ENCODE data around the gene SAXO1.
"Not testable (repeated sequence)": the region's sequence is repeated elsewhere in the genome, so short reads cannot be mapped to it uniquely, and the experiment has no call there.

Gene SAXO1

DNA sequence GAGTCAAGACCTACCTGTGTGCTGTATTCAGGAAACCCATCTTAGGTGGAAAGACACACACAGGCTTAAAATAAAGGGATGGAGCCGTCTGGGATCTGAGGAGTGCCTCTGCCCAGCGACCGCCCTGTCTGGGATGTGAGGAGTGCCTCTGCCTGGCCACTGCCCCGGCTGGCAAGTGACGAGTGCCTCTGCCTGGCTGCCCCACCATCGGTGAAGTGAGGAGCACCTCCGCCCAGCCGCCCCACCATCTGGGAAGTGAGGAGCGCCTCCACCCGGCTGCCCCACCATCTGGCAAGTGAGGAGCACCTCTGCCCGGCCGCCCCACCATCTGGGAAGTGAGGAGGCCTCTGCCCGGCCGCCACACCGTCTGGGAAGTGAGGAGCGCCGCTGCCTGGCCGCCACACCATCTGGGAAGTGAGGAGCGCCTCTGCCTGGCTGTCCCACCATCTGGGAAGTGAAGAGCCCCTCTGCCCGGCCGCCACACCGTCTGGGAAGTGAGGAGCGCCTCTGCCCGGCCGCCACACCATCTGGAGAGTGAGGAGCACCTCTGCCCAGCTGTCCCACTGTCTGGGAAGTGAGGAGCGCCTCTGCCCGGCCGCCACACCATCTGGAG is 33.7 kb downstream of the SAXO1 start:
- no peak for DNase-seq

DNA sequence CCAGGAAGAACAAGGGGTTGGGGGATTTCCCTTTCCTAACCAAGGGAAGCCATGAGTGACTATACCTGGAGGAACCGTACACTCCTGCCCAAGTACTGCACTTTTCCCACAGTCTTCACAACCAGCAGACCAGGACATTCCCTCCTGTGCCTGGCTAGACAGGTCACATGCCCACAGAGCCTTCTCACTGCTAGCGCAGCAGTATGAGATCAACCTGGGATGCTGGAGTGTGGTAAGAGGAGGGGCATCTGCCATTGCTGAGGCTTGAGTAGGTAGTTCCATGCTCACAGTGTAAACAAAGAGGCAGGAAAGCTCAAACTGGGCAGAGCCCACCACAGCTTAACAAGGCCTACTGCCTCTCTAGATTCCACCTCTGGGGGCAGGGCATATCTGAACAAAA is 35.9 kb downstream of the SAXO1 start:
- no peak for DNase-seq

DNA sequence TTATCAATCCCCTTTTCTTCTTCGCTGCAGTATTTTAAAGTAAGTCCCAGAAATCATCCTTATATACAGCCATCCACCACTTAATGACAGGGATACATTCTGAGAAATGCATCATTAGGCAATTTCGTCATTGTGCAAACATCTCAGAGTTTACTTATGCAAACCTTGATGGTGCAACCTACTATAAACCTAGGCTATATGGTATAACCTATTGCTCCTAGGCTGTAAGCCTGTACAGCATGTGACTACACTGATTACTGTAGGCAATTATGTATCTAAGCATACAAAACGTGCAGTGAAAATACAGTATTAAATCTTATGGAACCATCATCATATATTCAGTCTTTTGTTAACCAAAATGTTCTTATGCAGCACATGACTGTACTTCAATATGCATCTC is 36.8 kb downstream of the SAXO1 start:
- DNase-seq, result no peak

DNA sequence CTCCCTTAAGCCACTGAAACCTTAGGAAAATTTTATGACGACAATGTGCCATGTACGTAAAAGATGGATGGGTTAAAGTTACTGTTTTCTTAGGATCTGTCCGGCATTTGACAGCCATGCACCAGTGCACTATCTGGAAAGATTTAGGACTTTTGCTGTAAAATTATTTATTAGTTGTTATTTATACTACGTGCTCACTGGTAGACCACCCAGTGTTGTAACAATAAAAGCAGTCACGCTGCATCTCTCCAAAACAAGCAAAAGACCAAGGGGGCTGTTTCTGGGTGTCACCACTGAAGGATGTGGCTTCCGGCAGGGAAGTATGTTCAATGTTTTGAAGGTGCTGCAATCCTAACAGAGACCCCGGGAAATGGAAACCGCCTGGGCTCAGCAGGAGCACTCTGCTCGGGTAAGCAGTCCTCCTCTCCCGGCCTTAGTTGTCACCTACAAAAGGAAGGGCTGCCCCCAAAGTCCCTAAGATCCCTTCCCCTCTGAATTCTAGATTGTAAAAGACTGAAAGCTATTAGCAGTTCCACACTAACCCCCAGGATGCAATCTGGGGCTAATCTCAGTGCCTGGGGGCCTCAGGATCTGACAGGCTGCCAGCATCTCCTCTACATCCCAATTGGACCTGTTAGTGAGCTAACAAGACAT is 38.6 kb downstream of the SAXO1 start:
- no peak for DNase-seq

DNA sequence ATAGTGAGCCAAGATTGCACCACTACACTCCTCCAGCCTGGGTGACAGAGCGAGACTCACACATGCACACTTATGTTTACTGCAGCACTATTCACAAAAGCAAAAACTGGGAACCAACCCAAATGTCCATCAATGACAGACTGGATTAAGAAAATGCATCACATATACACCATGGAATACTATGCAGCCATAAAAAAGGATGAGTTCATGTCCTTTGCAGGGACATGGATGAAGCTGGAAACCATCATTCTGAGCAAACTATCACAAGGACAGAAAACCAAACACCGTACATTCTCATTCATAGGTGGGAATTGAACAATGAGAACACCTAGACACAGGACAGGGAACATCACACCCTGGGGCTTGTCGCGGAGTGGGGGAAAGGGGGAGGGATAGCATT is 41.8 kb downstream of the SAXO1 start:
- DNase-seq, result not testable (repeated sequence)

DNA sequence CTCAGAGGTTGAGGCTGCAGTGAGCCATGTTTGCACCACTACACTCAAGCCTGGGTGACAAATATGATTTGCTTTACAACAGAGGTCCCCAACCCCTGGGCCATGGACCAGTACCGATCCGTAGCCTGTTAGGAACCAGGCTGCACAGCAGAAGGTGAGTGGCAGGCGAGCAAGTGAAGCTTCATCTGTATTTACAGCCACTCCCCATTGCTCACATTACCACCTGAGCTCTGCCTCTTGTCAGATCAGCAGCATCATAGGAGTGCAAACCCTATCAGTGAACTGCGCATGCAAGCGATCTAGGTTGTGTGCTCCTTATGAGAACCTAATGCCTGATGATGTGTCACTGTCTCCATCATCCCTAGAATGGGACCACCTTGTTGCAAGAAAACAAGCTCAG is 42.5 kb downstream of the SAXO1 start:
- no peak for DNase-seq

DNA sequence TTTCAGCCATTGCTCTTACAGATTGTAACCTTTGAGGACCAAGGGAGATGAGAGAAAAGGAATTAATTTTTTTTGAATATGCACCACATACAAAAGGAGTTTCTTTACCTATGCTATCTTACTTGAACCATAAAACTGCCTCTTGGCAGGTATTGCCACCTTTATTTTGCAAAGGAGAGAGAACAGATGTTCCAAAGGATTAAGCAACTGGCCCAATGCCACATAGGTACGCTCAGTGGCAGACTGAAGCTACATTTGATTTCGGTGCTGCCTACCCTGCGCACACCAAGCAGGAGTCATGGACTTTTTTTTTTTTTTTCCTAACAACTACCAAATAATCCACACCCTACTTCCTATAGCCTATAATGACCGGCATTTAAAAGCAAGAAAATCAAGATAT is 43.1 kb downstream of the SAXO1 start:
- no peak for DNase-seq

DNA sequence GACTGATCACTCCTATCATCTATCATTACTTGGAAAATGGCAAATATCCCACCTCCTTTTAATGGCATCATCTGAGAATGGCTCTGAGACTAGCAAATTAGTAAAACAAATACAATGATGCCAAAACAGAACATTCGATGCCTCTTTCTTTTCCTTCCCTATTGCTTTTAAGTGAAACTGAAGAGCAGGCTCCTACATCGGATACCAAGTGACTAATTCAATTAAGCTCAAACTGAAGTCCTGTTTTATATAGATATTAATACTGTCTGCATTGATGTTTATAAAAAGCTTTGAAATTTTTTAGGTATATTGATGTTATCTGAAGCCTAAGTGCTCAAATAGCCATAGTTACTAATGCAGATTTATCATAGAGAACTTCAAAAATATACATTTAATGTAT is 43.9 kb downstream of the SAXO1 start:
- no peak for DNase-seq

DNA sequence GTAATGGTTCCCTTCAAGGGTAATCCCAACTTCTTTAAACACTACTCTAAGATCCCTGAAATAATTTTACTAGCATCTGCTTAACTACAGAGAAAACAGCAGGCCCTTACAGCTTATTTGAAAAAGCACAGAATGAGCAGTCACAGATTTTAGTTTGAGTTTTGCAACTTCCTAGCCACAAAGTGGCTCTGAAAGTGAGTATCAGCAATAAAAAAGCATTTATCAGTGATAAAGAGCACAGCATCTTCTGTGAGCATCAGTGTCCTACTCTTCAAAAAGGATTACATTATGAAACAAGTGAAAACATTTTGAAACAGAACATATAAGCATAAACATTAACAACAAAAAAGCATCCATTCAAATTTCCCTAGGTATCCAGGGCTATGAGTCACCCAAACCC is 45.0 kb downstream of the SAXO1 start:
- no peak for DNase-seq

DNA sequence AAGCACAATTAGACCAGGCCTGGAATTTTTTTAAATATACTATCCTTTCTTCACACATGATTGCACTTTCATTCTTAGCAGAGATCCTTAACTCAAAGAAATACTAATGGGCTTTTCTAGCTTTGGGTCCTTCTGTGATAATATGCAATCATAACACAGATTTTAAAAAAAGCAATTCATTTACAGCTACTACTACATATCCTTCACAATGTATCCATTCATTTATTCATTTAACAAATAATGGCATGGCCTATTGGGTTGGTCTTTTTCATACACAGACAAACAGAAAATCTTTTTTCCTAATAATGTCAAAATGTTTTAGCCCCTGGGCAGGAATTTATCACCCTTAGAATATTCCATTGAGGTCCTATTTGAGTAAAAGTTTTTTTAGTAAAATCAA is 47.0 kb downstream of the SAXO1 start:
- DNase-seq, result no peak

DNA sequence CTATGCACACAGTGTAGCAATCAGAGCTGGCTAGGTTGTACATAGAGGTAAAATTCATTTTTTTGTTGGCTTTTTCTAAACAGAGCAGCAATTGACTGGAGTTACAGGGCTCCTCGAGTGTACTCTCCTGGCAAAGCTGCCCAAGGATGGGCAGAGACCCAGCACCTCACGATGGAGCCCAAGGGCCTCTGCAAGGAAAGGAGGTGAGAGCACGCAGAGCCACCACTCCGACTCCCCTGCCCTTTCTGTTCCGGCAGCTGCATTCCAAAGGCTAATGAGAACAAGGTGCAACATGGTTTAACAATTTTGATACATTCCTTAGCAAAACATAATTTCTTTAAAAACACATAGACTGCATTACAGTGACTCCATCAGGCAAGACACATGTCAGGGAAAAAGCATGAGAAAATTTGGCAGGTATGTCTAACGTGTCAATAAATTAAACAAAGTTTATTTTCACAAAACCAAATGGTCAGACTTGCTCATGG is 47.5 kb downstream of the SAXO1 start:
- DNase-seq, result no peak

DNA sequence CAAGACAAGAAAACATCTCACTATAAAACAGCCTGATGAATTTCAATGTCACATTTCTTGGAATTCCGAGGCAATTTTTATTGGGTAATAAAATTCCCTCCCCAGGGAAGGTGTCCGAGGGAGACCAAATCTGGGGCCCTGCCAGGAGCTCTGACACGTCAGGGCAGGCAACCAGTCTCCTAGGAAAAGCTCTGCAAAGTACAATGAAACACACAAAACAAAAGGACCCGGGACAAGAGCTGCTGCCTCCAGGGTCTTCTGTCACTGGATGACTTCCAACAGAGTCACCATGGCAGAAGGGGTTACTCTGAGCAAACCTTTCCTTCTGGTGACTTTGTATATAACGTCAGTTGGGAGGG is 50.8 kb downstream of the SAXO1 start:
- no peak for DNase-seq

DNA sequence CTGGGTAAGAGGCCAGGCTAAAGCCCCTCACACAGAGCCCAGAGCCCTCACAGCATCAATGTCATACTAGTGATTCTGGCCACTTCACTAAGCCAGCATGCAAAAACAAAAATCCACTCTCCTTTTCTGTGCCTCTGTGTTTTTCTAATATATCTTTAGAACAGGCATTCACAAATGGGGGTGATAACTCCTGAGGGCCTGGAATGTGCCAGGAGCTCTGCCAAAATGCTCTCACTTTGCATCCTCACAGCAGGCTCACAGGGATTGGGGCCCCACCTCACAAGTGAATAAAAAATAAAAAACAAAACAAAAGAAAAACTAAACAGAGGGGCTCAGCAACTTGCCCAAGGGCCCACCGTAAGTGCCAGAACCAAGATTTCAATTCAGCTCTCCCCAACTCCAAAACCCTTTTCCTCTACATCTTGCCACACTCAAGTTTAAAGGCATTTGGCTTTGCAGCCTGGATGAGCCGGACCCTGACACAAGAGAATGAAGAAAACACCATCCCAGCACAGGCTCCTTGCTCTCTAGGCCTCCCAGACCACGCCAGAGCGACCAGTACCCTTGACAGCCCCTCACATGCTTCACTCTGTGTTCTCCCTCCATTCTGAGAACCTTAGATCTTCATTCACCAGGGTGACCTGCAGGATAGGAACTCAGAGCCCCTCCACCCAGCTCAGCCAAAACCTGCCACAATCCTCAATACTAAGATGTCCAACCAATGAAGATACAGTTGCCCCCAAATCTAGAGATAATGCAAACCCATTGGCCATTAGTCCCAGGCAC is 51.3 kb downstream of the SAXO1 start:
- no peak for DNase-seq

DNA sequence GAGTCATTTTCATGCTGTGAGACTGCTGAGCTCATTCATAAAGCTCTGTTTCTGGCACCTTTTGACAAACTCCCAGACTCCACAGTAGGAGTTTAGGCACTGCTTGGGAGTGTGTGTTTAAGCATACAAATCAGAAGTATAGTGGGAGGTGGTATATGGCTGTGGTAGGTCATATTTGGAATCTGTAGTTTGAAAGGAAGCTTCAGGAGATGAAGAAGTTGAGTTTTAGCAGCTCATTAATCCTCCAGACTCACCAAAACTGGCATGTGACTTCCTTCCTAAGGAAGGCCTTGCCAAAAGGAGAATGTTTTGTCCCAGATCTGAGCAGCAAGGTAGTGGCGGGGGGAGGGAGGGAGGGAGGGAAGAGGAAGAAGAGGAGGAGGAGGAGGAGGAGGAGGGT is 52.8 kb downstream of the SAXO1 start:
- DNase-seq, result no peak

DNA sequence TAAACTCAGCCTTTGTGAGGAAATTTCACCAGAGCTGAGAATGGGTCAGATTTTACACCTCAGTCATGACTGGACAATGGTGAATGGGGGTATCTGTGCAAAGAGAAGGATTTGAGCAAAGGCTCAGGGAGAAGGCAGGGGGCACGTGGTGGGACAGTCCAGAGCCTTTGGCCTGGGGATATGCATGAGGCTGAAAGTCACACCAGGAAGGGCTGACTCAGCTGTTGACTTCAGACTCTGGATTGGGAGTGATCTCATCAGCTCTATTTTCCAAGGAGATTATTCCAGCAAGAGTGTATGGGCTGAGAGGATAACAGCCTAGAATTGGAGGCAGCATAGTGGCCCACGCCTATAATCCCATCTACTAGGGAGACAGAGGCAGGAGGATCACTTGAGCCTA is 53.6 kb downstream of the SAXO1 start:
- DNase-seq, result no peak

DNA sequence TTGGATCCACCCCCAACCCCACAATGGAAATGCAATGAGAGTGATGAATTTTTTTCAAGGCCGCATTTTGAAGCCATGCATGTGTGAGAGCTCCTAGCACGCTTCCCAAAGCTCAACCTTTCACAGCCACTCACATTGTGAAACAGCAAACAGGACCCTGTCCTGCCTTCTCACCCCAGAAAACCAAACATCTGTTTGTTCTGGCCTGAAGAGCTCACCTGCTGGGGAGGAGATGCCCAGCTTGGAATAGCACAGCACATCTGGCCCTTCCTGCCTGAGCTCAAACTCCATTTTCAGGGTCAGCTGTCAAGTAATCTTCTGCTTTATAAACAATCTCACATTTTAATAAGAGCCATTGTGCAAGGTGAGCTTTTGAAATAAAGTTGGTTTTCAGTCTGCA is 54.8 kb downstream of the SAXO1 start:
- DNase-seq, result no peak

DNA sequence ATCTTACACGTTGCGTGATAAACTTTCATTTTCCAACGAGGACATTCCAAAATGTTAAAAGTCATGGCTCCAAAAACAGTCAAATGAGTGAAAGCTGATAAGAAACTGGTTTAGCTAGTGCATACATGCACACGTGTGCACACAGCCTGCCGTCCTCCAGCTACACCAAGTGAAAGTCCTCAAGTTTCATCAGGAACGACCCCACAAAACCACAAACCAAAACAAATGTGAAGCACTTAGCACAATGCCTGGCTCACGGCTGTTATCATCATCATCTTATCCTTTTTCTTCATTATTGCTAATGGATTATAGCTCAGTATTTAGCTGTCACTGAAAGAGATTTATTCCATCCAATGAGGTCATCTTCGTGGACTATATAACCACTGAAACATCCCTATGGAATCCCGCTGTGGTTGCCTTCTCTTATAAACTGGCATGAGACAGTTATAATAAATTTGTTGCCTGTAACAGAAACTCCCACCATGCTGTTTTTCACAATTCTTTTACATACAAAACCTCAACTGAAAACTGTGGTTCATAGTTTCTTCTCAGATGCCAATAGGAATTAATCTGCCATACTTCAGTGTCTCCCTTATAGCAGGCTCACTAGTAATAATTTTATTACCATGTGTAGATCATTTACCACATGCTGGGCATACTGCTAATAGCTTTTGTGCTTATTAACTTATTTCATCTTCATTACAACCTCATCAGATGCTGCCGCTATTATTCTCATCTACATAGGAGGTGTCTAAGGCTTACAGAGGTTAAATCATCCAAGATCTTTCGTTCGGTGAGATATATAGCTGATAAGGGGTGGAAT is 56.1 kb downstream of the SAXO1 start:
- no peak for DNase-seq

DNA sequence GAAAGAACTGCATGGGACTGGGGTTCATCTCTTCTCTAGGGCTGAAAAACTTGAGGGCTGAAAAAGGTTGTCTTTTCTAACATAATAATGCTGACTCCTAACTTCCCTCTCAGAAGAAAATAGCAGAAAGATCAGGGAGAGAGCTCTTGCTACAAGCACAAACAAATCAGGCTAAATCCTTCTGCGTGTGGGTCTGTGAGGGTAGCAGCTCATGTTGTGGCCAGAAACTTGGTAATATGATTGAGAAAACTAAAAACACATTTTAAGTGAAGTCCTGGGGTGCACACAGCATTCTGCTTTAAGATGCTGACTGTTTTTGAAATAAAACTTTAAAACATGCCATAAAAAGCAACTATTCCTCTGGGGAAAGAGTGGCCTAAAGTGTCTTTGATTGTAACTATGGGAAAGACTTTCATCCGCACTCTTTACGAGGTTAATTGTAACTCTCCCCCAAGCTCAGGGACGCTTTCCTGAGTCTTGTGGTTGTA is 56.7 kb downstream of the SAXO1 start:
- no peak for DNase-seq

DNA sequence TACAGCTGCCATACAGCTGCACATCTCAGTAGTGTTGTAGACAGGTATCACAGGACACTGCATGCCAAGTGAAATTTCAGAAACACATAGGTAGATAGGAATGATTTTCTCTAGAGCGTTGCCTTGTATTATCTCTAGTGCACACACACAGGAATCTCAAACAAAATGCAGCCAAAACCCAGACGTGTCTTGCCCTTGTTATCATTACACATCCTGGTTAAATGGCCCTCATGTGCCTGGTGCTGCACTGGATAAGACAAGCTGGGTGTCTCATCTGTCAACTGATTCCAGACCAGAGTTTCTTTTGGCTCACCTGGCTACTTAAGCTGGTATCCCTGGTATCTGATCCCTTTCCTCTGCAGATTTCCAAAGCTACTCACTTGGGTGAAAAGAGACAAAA is 59.7 kb downstream of the SAXO1 start:
- no peak for DNase-seq

DNA sequence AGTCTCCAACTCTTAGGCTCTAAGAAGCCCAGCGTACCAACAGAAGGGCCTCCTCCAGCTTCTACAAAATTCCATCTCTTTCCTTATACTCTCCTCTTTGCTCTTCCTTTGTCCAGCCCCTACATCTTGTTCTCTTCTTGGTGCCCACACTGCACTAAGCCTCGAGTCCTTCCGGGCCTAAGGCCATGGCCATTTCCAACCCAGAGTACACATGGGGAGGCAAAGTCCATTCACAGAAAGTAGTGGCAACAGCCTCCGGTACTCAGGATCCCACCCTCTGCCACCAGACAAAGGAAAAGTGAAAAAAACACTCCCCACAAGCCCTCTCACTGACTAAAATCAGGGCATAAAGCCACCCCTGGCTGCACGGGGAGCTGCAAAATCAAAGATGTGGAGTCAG is 60.3 kb downstream of the SAXO1 start:
- DNase-seq, result no peak

DNA sequence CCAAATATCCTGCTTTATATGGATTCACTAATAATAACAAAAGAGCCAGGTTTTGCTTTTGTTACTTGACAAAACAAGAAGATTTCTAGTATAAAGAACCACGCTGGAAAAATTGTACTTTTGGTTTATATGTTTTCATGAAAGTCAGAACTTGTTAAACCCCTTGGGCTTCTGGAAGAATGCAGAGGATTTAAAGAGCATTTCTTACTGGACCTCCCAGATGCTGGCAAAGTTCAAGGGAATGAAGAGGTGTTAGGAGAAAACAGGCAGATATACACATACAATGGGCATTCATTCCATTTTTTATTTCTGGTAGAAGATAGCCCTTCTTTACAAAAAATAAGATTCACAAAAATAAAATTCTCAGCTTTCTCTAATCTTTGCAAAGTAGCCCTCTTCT is 61.1 kb downstream of the SAXO1 start:
- no peak for DNase-seq

DNA sequence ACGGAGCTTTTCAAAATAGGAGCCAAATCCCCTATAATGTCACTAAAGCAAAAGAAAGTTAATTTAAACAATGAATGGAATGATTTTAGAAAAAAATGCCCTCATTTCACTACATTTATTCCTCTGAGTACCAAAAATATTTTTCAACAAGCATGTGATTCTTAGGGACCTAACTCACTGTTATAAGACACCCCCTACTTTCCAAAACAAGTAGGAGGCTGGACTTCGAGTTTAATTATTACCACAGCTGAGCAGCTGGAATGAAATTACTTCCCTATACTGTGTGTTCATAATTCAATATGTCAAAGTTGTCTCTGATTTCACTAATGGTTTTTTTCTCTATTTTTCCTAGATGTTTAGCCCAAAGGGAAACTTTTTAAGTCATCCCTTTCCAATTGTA is 61.6 kb downstream of the SAXO1 start:
- DNase-seq, result no peak

DNA sequence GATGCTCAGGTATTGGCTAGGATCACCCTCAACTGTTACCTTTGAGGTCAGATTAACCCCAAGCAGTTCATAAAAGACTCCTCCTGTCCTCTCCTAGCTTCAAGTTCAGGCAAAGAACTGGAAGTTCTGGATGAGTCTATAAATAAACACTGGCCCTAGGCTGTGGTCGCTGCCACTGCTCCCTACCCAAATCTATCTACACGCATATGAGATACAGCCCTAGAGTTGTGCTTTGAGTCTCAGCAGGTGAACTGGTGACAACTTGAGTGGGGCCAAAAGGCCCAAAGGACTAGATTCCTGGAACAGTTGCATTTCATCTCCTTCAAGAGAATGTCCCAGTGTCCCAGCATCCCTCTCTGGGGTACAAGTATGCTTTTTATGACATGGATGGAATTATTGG is 62.6 kb downstream of the SAXO1 start:
- no peak for DNase-seq
